ENCODE measurements around the gene PYCR2. TPM values are rescaled to one million over a fixed set of nuclear protein-coding genes. Genes with fewer than 3 reads are reported as not detected.

The PYCR2 gene
- total RNA-seq, 1 experiment from 2014 or later = 104 TPM

GRCh38 chr1:225944951-225945350 lies 20.9 kb upstream of the PYCR2 start:
- H3K9me3 ChIP-seq (ENCODE audit: control insufficient read depth, low read depth, low read length) = no peaks in the 10 kb centered on the region
- TF ChIP-seq, protein P1, sequence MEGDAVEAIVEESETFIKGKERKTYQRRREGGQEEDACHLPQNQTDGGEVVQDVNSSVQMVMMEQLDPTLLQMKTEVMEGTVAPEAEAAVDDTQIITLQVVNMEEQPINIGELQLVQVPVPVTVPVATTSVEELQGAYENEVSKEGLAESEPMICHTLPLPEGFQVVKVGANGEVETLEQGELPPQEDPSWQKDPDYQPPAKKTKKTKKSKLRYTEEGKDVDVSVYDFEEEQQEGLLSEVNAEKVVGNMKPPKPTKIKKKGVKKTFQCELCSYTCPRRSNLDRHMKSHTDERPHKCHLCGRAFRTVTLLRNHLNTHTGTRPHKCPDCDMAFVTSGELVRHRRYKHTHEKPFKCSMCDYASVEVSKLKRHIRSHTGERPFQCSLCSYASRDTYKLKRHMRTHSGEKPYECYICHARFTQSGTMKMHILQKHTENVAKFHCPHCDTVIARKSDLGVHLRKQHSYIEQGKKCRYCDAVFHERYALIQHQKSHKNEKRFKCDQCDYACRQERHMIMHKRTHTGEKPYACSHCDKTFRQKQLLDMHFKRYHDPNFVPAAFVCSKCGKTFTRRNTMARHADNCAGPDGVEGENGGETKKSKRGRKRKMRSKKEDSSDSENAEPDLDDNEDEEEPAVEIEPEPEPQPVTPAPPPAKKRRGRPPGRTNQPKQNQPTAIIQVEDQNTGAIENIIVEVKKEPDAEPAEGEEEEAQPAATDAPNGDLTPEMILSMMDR (conservative IDR thresholded peaks at IDR 0.05) = no peak
- peak overlapping the region; percentile 32 for H4K91ac ChIP-seq (ENCODE audit: insufficient read length, low read depth, low read length)
- H2AK5ac ChIP-seq (ENCODE audit: insufficient read length, low read length) = no peak overlapping the region
- Mint-ChIP-seq H3K4me1 (peaks cover 60 to 68% of the 10 kb centered on the region in 2 experiments), H3K4me3 (peak overlapping the region in 1 of 2 experiments; percentile 63; a peak in 1 of 5 replicates), H3K27ac (peak overlapping the region in 2 of 3 experiments; percentile 96 to 97; a peak in 5 of 7 replicates), H3K36me3 (ENCODE audit: insufficient read depth in 1 of 3, low read depth in 3 of 3) (no peaks in the 10 kb centered on the region), H3K9me3 (no peaks in the 10 kb centered on the region; a peak in 2 of 5 replicates), H3K27me3 (ENCODE audit: low read depth) (peaks cover 10% of the 10 kb centered on the region)
- peak overlapping the region; percentile 50; the same call in 1 of the 2 replicates for H3K14ac ChIP-seq (ENCODE audit: insufficient read depth, low read length)
- H3K4me2 ChIP-seq (ENCODE audit: insufficient read depth, insufficient read length, low read length) = no peak overlapping the region
- H3K27me3 ChIP-seq (ENCODE audit: insufficient read depth, low read length) = no peaks in the 10 kb centered on the region; the same call in 1 of the 2 replicates
- no peak overlapping the region for H3K56ac ChIP-seq (ENCODE audit: insufficient read length, low read depth, low read length)
- H3T11ph ChIP-seq (ENCODE audit: low read length) = no peak overlapping the region
- no peak overlapping the region for H4K5ac ChIP-seq (ENCODE audit: insufficient read length, low read depth, low read length)
- H2AFZ ChIP-seq (ENCODE audit: low read length) = no peak overlapping the region
- WGBS (ENCODE audit: extremely low coverage, insufficient read length, low lambda C conversion rate) = no CpG with 5 or more reads among the region's 7 CpGs
- DNase-seq = no peak
- no peak overlapping the region for H4K8ac ChIP-seq (replicated peaks; ENCODE audit: insufficient read length, low read depth, low read length)
- no peak overlapping the region for H2BK5ac ChIP-seq (ENCODE audit: insufficient read length, low read length)
- H2BK12ac ChIP-seq (ENCODE audit: insufficient read length, low read depth, low read length) = no peak overlapping the region
- no peak overlapping the region for H2BK20ac ChIP-seq (ENCODE audit: low read depth, low read length, poor library complexity, severe bottlenecking)
- H3K79me1 ChIP-seq (ENCODE audit: insufficient read depth, low read depth, low read length, poor library complexity, severe bottlenecking) = no peaks in the 10 kb centered on the region
- no peaks in the 10 kb centered on the region for H3K79me2 ChIP-seq (ENCODE audit: insufficient read depth, low read length)
- H3K27ac ChIP-seq (ENCODE audit: insufficient read length, low read depth, low read length) = peak overlapping the region; percentile 19
- H3K18ac ChIP-seq (ENCODE audit: insufficient read length, low read depth, low read length) = no peak overlapping the region
- H2BK120ac ChIP-seq (ENCODE audit: low read depth, low read length, poor library complexity, severe bottlenecking) = no peak overlapping the region
- no peak overlapping the region for H3K23ac ChIP-seq (ENCODE audit: insufficient read length, low read depth, low read length)
- H2BK15ac ChIP-seq (ENCODE audit: low read depth, low read length) = no peak overlapping the region
- H3K23me2 ChIP-seq (ENCODE audit: insufficient read length, low read depth, low read length, poor library complexity, severe bottlenecking) = no peaks in the 10 kb centered on the region
- H3K4me1 ChIP-seq (ENCODE audit: insufficient read depth, low read length) = peaks cover 28% of the 10 kb centered on the region; the same call in 1 of the 2 replicates
- H3K9ac ChIP-seq (ENCODE audit: extremely low read depth, insufficient read length, low read length) = no peak overlapping the region
- H3K4ac ChIP-seq (ENCODE audit: low read depth, low read length) = no peak overlapping the region
- H4K20me1 ChIP-seq (ENCODE audit: control insufficient read depth, insufficient read depth, insufficient read length) = no peaks in the 10 kb centered on the region
